PC-3 (cell line): ENCODE data around the gene CES5A.

Source experiments
- CTCF ChIP-seq: fragments of 300-600 bp; sonication (generic); conservative IDR thresholded peaks from 2 replicates; pipeline ENCODE4 v1.5.1; 2017; ENCODE audit warnings: antibody characterized with exemption, low read depth, mild to moderate bottlenecking, low read length
- EZH2 ChIP-seq: fragments of 300-600 bp; sonication (generic); IDR thresholded peaks from one replicate; pipeline ENCODE4 v1.6.1; 2017; ENCODE audit warnings: antibody characterized with exemption, mild to moderate bottlenecking, low read length; ENCODE audit not compliant: unreplicated experiment
- EZH2phosphoT487 ChIP-seq: fragments of 300-600 bp; sonication (generic); IDR thresholded peaks from 2 replicates; pipeline ENCODE4 v1.6.1; 2018; ENCODE audit warnings: mild to moderate bottlenecking, antibody characterized with exemption, low read length, borderline replicate concordance

- no peak for TF ChIP-seq CTCF
- no peak for TF ChIP-seq EZH2
- no peak for TF ChIP-seq EZH2phosphoT487
Measured at GRCh38 chr16:55922662-55923061, 47.5 kb upstream of the CES5A start.
